Measurements from ENCODE around the gene XYLT1.

GRCh38 chr16:17080105-17080504, 390.7 kb downstream of the XYLT1 start:
- TF ChIP-seq POLR2A (IDR thresholded peaks at IDR 0.05; ENCODE audit: low read depth, low read length), result no peak
- TF ChIP-seq POLR2AphosphoS5 (IDR thresholded peaks at IDR 0.05; ENCODE audit: low read depth, low read length), result no peak
- no peak for TF ChIP-seq TAF1 (IDR thresholded peaks at IDR 0.05; ENCODE audit: low read depth, low read length)
